Gastroesophageal sphincter (tissue), 3 donors: ENCODE measurements around the gene GPR78.

Experiments
- EP300 ChIP-seq: sonication (generic); formaldehyde crosslinking; IDR thresholded peaks from one replicate; pipeline ENCODE4 v1.6.1; 2017; ENCODE audit warnings: antibody characterized with exemption, mild to moderate bottlenecking
- POLR2A ChIP-seq, 2 donors: fragments of 450-650 bp; IDR thresholded peaks; one replicate each; pipeline ENCODE4 v1.6.1; 2017; ENCODE audit warnings: antibody characterized with exemption in 2 of 2, mild to moderate bottlenecking in 2 of 2, moderate library complexity in 1 of 2
- POLR2AphosphoS5 ChIP-seq: sonication (generic); formaldehyde crosslinking; IDR thresholded peaks from one replicate; pipeline ENCODE4 v1.6.1; 2017; ENCODE audit warnings: antibody characterized with exemption
- TF ChIP-seq, protein P1 (sequence below), 4 experiments: fragments of 200-600 bp in 2 of 4; fragments of 450-650 bp in 2 of 4; sonication (generic) in 1 of 4; IDR thresholded peaks; one replicate each; pipeline ENCODE4 v1.5.1; 2017 to 2019; ENCODE audit warnings: antibody characterized with exemption in 4 of 4, mild to moderate bottlenecking in 2 of 4, moderate library complexity in 2 of 4

GRCh38 chr4:8606476-8606875 is 26.3 kb downstream of the GPR78 start:
- TF ChIP-seq, protein P1, sequence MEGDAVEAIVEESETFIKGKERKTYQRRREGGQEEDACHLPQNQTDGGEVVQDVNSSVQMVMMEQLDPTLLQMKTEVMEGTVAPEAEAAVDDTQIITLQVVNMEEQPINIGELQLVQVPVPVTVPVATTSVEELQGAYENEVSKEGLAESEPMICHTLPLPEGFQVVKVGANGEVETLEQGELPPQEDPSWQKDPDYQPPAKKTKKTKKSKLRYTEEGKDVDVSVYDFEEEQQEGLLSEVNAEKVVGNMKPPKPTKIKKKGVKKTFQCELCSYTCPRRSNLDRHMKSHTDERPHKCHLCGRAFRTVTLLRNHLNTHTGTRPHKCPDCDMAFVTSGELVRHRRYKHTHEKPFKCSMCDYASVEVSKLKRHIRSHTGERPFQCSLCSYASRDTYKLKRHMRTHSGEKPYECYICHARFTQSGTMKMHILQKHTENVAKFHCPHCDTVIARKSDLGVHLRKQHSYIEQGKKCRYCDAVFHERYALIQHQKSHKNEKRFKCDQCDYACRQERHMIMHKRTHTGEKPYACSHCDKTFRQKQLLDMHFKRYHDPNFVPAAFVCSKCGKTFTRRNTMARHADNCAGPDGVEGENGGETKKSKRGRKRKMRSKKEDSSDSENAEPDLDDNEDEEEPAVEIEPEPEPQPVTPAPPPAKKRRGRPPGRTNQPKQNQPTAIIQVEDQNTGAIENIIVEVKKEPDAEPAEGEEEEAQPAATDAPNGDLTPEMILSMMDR (IDR thresholded peaks at IDR 0.05), result no peak
- no peak for TF ChIP-seq POLR2AphosphoS5
- no peak for TF ChIP-seq POLR2A (IDR thresholded peaks at IDR 0.05)
- no peak for TF ChIP-seq EP300
